Activated CD4-positive, CD25-positive, alpha-beta regulatory T cell treated with anti-CD3 and anti-CD28 coated beads, Interleukin-2, amount 50 U/mL, for 16 hours (primary cell): ENCODE data around the gene BDH1.
"Not testable (repeated sequence)": the region's sequence is repeated elsewhere in the genome, so short reads cannot be mapped to it uniquely, and the experiment has no call there.

Experiments used
- DNase-seq: peaks from one replicate; pipeline ENCODE4 v3.0.0-alpha.2; 2020; ENCODE audit warnings: low read depth, low spot score

BDH1 gene, protein sequence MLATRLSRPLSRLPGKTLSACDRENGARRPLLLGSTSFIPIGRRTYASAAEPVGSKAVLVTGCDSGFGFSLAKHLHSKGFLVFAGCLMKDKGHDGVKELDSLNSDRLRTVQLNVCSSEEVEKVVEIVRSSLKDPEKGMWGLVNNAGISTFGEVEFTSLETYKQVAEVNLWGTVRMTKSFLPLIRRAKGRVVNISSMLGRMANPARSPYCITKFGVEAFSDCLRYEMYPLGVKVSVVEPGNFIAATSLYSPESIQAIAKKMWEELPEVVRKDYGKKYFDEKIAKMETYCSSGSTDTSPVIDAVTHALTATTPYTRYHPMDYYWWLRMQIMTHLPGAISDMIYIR

DNA sequence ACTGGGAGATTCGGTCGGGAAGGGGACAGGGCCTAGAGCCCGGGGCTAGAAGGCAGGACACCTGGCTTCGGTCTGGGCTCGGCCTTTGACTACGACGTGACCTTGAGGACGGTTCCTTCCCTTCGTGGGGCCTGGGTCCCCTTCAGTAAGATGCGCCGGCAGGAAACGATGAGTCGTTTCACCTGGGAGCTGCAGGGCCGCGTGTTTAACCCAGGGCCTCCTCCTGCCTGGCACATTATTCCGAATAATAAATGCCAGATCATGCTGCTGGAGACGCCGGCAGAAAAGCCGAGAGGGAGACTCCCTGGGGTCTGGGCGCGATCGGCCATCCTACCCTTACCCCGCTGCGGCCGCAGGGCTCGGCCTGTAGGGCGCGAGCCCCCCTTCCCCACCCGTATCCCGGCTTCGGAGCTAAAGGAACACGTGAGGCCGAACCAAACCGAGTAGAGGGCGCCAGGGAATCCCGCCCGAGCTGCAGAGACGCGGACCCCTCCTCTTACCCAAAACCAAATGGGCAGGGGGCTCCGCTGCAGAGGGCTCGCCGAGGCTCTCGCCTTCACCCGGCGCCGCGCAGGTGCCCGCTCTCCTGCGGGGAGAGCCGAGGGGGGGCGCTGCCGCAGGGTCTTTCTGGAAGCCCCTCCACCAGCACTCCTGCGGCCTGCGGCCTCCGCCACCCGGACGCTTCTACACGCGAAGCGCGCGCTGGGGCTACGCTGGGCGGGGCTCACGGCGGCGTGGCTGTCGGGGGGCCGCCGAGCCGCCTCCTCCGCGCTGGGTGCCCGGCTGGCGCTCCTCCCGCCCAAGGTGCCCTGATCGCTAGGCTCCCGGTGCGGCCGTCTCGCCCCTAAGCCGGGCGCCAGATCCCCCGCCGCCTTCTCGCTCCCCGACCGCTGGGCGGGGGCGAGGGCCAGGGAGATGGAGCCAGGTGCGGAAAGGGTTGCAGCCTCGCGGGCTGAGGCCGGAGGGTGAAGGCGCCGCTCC is at the start of gene BDH1:
Gene BDH1, minus strand, starts transcription at position 688 of the 981 bp plus-strand sequence. CDS start 9,525 bp downstream, outside the sequence.
- DNase-seq, result peak; percentile 35

DNA sequence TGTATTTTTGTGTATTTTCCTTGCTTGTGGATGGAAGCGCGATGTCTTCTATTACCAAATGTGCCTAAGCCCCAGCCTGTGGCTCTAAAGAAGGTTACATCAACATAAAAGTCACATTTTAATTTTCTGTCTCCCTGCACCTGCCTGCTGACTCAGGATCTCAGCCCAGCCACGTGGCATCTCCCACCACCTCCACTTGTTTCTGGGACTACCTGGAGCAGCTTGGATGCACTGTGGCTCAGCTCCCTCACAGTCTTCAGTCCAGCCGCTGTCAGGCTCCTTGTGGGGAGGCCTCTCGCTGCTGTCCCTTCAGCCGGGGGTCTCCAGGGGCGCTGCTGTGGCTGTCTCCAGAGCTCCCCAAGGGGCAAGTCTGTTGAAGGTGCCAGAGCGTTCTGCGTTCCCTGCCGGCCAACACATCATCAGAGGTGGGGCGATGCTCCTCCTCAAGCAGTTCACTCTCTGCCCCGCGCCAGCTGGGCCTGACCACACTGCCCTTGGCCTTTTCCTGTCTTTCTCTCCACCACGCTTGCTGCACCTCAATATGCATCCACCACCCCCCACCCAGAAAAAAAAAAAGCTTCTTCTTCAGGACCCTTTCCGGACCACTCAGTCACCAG is 47.7 kb upstream of the BDH1 start:
- no peak for DNase-seq

DNA sequence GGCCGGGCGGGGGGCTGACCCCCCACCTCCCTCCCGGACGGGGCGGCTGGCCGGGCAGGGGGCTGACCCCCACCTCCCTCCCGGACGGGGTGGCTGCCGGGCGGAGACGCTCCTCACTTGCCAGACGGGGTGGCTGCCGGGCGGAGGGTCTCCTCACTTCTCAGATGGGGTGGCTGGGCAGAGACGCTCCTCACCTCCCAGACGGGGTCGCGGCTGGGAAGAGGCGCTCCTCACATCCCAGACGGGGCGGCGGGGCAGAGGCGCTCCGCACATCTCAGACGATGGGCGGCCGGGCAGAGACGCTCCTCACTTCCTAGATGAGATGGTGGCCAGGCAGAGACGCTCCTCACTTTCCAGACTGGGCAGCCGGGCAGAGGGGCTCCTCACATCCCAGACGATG is 46.6 kb upstream of the BDH1 start:
- not testable (repeated sequence) for DNase-seq

DNA sequence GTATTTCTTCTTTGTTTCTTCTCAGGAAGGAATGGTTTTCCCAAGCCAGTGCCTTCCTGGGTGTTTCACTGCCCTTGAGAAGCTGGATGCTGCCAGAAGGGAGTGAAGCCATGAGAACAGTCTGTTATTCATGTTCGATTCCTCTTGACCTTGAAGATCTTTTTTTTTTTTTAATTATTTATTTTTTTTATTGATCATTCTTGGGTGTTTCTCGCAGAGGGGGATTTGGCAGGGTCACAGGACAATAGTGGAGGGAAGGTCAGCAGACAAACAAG is 45.7 kb upstream of the BDH1 start:
- not testable (repeated sequence) for DNase-seq

DNA sequence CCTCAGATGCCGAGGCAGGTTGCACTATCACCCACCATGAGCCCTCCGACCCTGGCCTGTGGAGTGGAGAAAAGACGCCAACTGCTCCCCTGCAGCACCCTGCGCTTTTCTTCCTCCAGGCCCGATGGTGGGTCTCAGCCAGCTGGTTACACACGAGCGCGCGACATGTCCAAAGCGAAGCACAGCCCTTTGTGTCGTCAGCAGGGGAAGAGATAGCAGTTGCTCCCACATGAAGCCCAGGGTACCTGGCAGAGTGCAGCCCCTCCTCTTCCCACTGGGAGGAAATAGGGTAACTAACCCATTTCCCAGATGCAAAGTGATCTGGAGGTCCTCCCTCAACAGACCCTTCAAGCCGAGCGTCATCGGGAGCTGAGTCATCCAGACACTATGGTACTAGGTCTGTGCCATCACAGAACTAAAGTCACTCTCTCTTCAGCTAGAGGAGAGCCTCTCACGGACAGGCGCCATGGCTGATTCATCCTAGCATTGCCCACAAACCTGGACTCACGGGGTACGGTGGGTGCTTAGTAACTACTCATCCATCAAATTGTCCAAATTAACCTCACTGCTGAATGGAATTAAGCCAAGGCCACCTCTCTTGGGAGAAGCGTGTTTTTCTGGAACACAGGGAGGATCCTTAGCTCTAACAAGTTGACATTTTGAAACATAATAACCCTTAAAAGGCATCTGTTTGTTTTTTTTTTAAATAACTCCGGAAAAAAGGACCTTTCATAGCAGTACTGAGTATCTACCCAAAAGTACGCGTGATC is 45.2 kb upstream of the BDH1 start:
- DNase-seq, result no peak

DNA sequence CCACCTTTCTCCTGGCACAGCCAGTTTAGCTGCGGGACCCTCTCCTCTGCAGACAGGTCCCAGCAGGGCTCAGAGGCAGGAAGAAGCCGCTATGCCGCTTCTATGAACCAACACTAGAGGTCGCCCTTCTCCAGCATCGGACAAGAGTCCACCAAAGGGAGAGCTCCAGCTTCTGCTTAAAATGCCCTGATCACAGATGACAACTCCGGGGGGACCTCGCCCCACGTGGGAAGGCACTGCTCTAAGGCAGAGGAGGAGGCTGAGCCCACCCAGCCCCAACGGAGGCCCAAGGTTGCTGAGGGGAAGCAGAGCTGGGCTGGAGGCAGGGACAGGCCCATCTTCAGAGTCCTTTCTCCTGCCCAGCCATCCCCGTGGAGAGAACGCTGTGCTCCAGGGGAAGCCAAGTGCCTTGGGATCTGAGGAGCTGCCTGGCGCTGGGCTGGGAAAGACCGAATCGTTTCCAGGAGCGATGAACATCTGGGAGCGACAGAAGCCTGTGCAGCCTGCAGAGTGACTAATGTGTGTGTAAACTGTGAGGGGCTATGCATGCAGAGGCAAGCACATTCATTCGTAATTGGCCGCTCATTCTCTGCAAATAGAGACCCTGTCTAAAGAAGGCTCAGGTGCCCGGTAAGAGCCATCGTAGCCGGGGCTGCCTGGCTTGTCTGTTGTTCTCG is 43.5 kb upstream of the BDH1 start:
- peak; percentile 65 for DNase-seq

DNA sequence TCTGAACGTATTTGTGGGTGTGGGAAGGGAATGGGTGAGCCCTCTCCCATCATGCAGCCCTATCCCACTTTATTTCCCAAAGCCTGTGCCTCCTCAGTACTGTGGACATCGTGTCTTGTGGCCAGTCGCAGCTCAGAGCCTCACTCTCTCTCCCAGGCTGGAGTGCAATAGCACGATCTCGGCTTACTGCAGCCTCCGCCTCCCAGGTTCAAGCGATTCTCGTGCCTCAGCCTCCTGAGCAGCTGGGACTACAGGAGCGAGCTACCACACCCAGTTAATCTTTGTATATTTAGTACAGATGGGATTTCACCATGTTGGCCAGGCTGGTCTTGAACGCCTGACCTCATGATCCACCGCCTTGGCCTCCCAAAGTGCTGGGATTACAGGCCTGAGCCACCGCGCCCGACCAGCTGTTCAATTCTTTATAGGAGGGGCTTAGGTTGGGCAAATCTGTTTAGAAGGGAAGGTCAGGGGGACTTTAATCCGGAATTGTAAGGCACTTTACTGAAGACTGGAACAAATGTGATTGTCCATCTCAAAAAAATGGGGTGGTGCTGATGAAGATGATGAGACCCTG is 42.7 kb upstream of the BDH1 start:
- no peak for DNase-seq

DNA sequence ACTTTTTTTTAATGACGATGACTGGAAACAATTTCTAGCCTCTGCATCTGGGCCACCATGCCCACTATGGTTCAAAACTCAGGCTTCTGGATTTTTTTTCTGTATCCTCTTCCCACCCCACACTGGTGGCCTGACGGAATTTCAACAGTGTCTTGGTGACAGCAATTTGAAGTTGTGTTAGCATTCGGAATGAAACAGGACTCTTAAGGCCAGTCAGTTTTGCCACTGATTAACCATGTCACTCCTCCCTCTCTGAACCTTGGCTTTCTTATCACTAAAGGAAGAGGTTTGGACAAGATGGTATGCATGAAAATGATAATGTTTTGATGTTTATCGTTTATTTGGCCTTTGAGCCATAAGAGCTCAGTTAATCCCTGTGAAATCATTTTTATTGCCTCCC is 41.6 kb upstream of the BDH1 start:
- no peak for DNase-seq

DNA sequence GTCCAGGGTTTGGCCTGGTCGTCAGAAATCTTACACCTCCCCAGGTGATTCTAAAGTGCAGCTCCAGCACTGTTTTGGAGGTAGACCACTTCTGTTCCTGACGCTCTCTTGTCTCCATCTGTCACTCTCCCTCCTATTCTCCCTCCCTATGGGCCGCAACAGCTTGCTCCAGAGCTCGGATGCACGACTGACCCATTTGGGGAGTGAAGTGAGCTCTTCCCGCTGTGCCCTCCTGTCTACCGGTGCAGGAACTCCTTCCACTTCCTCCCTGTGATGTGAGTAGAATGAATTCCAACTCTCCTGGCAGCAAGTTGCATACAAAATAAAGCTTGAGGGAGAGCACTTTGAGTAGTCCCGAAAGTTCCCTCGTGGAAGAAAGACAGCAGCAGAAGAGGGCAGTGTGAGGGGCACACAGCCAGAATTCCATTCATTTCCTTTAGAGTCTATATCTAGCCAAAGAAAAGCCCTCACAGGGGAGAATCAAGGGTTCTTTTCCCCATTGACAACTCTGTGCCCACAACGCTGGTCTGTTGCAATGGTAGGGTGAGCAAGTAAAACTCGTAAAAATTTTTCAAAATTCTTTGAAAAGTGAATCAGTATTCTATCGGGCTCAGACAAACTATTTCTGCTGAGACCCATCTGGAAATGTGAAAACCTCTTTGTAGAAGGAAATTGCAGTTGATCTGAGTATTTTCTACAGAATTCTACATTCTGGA is 39.9 kb upstream of the BDH1 start:
- DNase-seq, result no peak

DNA sequence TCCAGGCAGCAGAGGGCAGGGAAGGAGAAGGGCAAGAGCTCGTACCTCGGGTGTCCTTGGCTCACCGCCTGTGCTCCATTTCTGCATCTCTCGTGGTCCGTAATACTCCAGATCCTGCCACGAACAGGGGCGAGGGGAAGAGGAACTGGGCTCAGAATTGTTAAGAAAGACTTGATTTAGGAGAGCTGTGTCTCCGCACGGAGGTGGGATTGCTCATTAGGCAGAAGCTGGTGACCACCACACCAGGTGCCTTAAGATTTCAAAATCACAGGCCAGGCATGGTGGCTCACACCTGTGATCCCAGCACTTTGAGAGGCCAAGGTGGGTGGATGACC is 37.2 kb upstream of the BDH1 start:
- DNase-seq, result no peak

DNA sequence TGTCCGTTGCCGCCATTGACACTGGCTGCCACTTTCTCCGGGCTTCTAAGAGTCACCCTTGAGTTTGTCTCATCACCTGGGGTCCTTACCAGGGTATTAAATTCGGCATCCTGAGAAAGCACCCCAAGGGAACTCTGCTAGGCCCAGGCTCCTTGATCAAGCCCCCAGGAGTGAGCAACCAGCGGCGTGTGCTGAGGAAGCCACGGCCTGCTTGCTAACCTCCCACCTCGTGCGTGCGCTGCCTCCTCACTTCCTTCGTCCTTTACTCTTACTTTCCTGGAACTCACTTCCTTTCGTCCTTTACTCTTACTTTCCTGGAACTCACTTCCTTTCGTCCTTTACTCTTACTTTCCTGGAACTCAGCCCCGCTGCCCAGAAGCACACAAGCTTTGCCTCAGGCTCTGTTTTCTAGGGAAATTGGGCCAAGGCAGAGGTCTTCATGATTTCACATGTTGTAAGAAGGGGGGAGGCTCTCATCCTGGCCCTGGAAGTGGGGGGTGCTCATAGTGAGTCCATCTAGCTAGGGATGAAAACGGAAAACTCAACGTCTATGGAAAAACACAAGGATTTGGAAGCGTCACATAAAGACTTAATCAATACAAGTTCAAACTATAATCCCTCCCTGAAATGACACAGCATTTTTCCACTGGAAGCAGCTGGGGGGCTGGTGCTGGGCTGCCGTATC is 36.7 kb upstream of the BDH1 start:
- DNase-seq, result no peak

DNA sequence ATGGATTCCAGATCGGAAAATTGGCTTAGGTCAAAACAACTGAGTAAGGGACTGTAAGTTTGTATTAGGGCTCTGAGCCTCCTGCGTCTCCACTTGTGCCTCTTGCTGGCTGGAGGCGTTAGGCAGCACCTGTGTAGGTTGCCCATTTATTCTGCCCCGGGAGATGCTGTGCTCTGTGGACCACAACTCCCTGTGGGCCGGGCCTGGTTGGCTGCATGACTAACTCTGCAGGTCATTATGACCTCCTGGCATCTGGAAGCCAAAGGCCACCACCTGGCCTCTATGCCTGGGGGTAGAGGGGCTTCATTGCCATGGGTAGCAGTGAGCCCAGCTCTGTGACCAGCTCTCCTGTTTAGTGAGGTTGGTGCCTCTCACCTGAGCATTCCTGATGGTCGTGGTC is 36.0 kb upstream of the BDH1 start:
- DNase-seq, result no peak

DNA sequence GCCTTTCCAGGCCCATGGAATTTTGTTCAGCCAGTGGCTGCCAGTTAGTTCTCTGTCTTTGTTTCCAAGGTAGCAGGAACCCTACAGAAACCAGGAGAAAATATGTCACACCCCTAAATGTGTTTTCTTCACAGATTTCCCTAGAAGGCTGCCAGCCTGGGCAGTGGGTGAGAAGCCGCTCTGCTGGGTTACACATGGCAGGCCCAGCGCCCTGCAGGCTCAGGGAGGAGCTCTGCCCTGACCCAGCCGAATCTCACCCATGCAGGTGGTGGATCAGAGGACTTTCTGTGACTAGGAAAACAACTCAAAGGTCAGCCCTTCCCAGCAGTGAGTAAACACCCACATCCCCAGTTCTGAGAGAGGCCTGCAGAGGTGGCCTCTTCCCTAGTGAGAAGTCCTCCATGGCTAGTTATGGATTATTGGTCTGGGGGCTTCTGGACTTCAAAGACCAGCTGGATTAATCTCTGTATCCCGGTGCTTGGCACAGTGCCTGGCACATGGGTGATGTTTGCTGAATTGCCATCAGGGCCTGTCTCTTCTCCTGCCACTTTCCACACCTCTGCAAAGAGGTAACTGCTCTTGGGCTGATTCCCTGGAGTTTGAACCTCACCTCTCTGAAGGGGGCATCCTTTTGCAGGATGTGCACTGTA is 34.7 kb upstream of the BDH1 start:
- DNase-seq, result no peak

DNA sequence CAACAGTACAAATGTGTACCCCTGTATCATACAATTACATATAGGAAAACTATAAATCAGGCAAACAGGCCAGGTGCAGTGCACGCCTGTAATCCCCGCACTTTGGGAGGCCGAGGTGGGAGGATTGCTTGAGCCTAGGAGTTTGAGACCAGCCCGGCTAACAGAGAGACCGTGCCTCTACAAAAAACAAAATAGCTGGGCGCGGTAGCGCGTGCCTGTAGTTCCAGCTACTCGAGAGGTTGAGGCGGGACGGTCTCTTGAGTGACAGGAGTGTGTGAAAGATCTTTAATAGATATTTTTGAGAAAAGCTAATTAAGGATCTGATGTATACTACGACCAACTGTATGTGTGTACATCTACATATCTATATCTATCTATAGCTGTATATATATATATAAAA is 33.8 kb upstream of the BDH1 start:
- DNase-seq, result no peak

DNA sequence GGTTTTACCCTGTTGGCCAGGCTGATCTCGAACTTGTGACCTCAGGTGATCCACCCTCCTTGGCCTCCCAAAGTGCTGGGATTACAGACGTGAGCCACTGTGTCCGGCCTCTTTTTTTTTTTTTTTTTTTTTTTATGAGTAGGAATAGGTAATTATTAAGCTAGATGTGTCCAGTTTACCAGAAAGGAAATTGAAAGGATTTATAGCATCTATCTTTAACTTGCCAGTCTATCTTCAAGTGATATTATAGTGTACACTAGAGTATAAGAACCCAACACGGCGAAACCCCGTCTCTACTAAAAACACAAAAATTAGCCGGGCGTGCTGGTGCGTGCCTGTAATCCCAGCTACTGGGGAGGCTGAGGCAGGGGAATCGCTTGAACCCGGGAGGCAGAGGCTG is 31.0 kb upstream of the BDH1 start:
- not testable (repeated sequence) for DNase-seq

DNA sequence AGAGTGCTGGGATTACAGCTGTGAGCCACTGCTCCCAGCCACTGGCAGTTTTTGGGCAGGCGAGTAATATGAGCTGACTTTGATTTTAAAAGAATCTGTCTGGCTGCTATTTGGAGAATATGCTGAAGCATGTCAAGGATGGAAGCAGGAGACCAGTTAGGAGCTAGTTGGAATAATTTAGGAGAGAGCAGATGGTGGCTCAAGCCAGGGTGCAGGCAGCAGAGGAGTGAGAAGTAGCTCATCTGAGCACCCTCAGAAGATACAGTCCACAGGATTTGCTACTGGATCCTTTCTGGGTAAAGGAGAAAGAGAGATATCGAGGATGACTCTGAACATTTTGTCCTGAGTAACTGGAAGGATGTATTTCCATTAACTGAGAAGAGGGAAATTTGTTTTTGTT is 30.4 kb upstream of the BDH1 start:
- no peak for DNase-seq

DNA sequence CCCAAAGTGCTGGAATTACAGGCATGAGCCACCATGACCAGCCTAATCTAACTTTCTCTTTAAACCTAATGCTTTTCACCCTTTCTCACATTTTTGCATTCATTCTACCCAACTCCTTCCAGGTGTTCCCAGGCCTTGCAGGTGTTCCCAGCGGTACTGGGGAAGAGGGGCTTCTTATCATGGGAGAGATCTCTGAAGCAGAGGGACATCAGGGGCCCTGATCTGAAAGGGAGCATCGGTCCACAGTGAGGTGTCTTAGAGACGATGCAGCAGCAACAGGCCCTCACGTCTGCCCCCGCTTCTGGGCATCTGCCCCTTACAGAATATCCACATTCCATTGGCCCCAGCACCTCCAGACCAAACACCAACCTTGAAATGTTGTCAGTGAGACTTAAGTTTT is 29.0 kb upstream of the BDH1 start:
- DNase-seq, result no peak

DNA sequence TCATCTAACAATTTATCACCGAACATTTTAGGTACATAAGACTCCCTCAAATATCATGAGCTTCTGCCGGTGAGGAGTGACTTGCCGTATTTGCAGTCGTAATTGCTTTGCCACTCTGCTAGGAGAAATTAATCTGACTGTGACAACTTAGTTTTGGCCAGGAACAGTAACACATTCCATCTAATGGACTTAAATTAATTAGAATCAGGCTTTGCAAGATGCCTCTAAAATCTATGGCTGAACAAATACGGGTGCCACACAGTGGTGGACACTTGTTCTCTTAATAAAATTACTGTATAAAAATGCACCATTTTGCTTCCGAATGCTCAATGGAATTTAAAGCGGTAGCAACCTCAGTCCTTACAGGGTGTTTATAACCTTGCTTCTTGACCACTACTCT is 27.6 kb upstream of the BDH1 start:
- DNase-seq, result no peak

DNA sequence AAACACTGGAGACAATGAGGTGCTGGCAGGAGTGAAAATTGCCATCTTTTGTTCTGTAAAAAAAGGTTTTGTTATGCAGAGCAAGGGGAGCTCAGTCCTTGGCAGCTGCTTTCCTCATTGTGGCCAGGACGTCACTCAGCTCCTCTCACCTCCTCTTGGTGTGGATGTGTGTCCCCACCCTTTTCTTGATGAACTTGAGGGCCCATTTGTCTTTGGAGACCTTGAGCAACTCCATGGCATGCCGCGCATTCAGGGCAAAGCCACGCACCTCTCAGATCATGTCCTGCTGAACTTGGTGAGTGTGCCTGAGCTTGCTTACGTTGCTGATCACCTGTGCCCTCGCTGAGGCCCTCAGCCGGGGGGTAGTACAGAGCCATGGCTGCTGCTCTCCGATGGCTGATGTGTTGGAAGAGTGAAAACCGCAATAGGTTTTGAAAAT is 24.5 kb upstream of the BDH1 start:
- no peak for DNase-seq
